Thyroid gland (tissue), 4 donors: ENCODE measurements around the gene ZNF423.

Experiments
- CTCF ChIP-seq, 6 experiments: fragments of 200-600 bp in 3 of 6; fragments of 450-650 bp in 3 of 6; sonication (generic) in 3 of 6; IDR thresholded peaks; one replicate each; pipeline ENCODE4 v1.5.1; 2016 to 2019; ENCODE audit warnings: antibody characterized with exemption in 6 of 6, mild to moderate bottlenecking in 2 of 6, inconsistent platforms in 1 of 6, moderate library complexity in 1 of 6
- POLR2A ChIP-seq, 2 donors: fragments of 450-650 bp; IDR thresholded peaks; one replicate each; pipeline ENCODE4 v1.6.1; 2017; ENCODE audit warnings: antibody characterized with exemption in 2 of 2, mild to moderate bottlenecking in 2 of 2, moderate library complexity in 1 of 2

DNA sequence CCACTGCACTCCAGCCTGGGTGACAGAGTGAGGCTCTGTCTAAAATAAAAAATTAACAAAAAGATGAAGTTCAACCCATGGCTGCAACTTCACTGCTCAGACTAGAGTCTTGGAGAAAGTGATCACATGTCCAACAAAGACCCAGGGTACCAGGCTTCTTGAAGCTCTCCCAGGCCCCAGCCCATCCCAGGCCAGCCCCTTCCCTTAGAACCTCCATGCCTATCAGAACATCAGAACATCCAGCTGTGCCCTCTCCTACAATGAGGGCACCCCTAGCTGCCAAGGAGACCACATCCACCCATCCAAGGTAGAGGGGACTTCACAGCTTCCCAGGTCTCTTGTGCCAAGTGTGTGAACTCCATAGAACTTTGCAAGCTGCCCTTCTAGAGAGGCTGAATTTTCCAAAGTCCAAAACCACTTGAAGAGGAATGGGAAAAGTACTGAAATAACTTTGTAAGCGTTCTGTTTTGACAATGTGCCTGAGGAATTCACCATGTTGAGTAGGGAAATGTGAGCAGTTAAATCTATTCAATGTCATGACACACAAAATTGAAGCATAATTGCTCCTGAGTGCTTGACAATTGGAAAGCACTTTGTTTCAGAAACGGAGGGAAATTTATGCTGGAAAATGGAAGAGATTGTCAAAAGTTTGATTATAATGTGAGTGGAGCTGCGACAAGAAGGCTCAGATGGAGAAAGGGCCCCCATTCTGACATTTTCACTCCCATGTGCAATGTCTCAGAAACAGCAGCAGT lies 230.4 kb downstream of the ZNF423 start:
- no peak for TF ChIP-seq POLR2A (IDR thresholded peaks at IDR 0.05)
- TF ChIP-seq CTCF (IDR thresholded peaks at IDR 0.05) = no peak
